WTC11 (cell line): ENCODE measurements around the gene TRNP1.

ENCODE experiments used
- RELA ChIP-seq: sonication (generic); formaldehyde crosslinking; IDR thresholded peaks from 2 replicates; pipeline ENCODE4 v1.8.1; 2022; ENCODE audit warnings: missing genetic modification reagents, mild to moderate bottlenecking, borderline replicate concordance
- TF ChIP-seq, protein P1 (sequence below): fragments of 200-600 bp; IDR thresholded peaks from 2 replicates; pipeline ENCODE4 v1.8.0; 2022; ENCODE audit warnings: antibody characterized with exemption
- TF ChIP-seq, protein P2 (sequence below): sonication (generic); formaldehyde crosslinking; IDR thresholded peaks from 2 replicates; pipeline ENCODE4 v1.8.1; 2022; ENCODE audit warnings: mild to moderate bottlenecking, missing genetic modification reagents, moderate library complexity, borderline replicate concordance
- TF ChIP-seq, protein P3 (sequence below): sonication (generic); formaldehyde crosslinking; IDR thresholded peaks from 2 replicates; pipeline ENCODE4 v1.8.0; 2022; ENCODE audit warnings: mild to moderate bottlenecking, missing genetic modification reagents

DNA sequence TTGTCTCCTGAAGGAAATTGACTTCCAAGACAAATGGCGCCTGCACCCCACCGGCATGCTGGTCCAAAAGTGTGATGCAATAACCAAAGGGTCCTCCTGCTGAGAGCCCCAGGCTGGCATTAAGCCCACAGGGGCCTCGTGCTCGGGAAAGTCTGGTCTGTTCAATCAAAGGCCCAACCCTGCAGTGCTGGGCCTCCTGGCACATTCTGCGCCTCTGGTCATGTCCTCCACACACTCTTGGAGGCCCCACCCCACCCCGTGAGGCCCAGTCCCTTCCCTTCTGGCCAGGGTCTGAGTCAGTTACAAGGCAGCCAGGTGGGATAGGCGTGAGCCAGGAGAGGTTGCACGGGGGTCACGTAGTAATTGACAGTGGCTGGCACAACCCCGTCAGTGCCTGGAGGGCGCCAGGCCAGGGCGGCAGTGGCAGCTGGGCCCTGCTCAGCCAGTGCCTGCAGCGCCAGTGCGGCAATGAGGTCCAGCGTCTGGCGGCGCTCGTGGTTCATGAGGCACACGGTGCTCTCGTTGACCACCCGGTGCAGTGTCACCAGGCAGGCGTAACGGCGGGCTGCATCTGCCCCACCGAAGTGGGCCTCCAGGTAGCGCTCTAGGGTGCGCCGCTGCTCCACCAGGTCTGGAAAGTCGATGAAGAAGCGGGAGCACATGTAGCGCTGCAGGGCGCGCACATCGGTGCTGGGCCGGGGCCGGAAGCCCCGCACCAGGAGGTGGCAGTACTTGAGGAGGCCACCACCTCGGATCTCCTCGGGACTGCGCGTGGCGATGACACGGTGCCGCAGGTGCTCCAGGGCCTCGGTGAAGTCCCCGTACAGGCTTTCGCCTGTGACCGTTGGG lies 12.4 kb downstream of the TRNP1 start:
- TF ChIP-seq, protein P1, sequence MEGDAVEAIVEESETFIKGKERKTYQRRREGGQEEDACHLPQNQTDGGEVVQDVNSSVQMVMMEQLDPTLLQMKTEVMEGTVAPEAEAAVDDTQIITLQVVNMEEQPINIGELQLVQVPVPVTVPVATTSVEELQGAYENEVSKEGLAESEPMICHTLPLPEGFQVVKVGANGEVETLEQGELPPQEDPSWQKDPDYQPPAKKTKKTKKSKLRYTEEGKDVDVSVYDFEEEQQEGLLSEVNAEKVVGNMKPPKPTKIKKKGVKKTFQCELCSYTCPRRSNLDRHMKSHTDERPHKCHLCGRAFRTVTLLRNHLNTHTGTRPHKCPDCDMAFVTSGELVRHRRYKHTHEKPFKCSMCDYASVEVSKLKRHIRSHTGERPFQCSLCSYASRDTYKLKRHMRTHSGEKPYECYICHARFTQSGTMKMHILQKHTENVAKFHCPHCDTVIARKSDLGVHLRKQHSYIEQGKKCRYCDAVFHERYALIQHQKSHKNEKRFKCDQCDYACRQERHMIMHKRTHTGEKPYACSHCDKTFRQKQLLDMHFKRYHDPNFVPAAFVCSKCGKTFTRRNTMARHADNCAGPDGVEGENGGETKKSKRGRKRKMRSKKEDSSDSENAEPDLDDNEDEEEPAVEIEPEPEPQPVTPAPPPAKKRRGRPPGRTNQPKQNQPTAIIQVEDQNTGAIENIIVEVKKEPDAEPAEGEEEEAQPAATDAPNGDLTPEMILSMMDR, result no peak
- TF ChIP-seq RELA, result no peak
- TF ChIP-seq, protein P2, sequence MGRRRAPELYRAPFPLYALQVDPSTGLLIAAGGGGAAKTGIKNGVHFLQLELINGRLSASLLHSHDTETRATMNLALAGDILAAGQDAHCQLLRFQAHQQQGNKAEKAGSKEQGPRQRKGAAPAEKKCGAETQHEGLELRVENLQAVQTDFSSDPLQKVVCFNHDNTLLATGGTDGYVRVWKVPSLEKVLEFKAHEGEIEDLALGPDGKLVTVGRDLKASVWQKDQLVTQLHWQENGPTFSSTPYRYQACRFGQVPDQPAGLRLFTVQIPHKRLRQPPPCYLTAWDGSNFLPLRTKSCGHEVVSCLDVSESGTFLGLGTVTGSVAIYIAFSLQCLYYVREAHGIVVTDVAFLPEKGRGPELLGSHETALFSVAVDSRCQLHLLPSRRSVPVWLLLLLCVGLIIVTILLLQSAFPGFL, result no peak
- TF ChIP-seq, protein P3, sequence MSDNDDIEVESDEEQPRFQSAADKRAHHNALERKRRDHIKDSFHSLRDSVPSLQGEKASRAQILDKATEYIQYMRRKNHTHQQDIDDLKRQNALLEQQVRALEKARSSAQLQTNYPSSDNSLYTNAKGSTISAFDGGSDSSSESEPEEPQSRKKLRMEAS, result no peak; the same call in 1 of the 2 replicates
